ENCODE results near the gene LAMB1. TPM values are rescaled to one million over a fixed set of nuclear protein-coding genes. Genes with fewer than 3 reads are reported as not detected.

The LAMB1 gene
- polyA plus RNA-seq, 1 donor from 2014 or later, result 7.6 TPM

DNA sequence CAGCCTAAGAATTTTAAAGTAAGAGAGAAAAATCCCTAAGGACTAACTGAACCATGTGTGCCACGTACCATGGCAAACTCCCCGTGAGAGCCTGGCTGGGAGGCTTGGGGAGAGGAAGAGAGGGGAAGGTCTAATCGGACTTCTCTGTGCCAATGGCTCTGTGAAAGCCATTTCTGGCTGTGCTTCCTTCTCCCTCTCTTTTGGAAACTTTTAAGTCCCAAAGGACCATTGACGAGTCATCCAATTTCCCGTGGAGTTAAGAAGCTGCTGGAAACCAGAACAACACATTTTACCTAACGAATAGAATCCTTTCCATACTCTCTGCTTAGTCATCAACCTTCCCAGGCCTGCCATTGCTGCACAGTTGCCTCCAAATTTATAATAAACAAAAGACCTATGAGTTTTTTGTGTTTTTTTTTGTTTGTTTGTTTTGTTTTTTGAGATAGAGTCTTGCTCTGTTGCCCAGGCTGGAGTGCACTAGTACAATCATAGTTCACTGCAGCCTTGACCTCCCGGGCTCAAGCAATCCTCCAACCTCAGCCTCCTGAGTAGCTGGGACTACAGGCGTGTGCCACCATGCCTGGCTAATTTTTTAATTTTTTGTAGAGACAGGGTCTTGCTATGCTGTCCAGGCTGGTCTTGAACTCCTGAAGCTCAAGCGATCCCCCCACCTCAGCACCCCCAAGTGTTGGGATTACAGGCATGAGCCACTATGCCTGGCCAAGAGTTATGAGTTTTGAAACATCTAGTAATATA is 13.2 kb downstream of the LAMB1 start:
- Histone ChIP-seq H3K79me2 (replicated peaks; ENCODE audit: insufficient read depth, low read length) (no peaks in the 10 kb centered on the region), H3K4me3 (ENCODE audit: low read length) (peak overlapping the region; percentile 24), H3K9ac (ENCODE audit: low read length) (no peak overlapping the region), H3K27ac (ENCODE audit: low read length) (peak overlapping the region; percentile 62), H3K9me3 (ENCODE audit: low read length) (no peaks in the 10 kb centered on the region), H3K4me2 (ENCODE audit: low read length) (no peak overlapping the region), H3F3A (ENCODE audit: insufficient read depth, low read length, poor library complexity, severe bottlenecking) (no peaks in the 10 kb centered on the region), H3K36me3 (ENCODE audit: insufficient read depth, low read length) (no peaks in the 10 kb centered on the region), H4K20me1 (ENCODE audit: insufficient read depth) (no peaks in the 10 kb centered on the region), H3K27me3 (ENCODE audit: insufficient read depth, low read depth, low read length) (no peaks in the 10 kb centered on the region), H2AFZ (ENCODE audit: low read depth, low read length) (no peak overlapping the region), H3K9me2 (ENCODE audit: insufficient read depth, low read length) (no peaks in the 10 kb centered on the region)
- TF ChIP-seq MXI1 (conservative IDR thresholded peaks at IDR 0.05; ENCODE audit: poor library complexity, severe bottlenecking), result peak; percentile 30
- TF ChIP-seq RAD21 (conservative IDR thresholded peaks at IDR 0.05), result no peak

DNA sequence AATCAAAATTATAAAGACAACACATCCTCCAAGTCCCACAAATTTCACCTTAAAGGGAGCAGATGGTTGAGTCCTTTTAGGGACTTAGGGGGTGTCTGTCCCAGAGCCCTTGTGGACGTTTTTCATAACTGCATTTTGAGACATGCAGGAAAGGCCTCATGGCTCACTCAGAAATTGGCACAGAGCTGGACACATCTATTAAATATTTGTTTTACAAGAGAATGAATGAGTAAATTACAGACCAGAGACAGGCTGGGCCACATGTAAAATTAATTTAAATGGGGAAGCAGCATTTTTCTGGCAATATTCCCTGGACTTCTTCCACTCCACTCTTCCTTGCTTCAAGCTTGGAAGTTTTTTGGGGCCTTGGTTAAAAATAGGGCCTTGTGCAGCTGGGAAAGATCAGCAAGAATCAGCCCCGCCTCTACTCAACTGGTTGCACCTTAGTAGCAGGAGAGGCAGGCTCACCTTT is 20.0 kb downstream of the LAMB1 start:
- TF ChIP-seq MXI1 (conservative IDR thresholded peaks at IDR 0.05; ENCODE audit: poor library complexity, severe bottlenecking), result no peak
- TF ChIP-seq, protein P1, sequence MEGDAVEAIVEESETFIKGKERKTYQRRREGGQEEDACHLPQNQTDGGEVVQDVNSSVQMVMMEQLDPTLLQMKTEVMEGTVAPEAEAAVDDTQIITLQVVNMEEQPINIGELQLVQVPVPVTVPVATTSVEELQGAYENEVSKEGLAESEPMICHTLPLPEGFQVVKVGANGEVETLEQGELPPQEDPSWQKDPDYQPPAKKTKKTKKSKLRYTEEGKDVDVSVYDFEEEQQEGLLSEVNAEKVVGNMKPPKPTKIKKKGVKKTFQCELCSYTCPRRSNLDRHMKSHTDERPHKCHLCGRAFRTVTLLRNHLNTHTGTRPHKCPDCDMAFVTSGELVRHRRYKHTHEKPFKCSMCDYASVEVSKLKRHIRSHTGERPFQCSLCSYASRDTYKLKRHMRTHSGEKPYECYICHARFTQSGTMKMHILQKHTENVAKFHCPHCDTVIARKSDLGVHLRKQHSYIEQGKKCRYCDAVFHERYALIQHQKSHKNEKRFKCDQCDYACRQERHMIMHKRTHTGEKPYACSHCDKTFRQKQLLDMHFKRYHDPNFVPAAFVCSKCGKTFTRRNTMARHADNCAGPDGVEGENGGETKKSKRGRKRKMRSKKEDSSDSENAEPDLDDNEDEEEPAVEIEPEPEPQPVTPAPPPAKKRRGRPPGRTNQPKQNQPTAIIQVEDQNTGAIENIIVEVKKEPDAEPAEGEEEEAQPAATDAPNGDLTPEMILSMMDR (IDR thresholded peaks at IDR 0.05; ENCODE audit: poor library complexity, severe bottlenecking), result no peak
- Histone ChIP-seq H3K9me3 (ENCODE audit: low read length) (no peaks in the 10 kb centered on the region), H3K27ac (ENCODE audit: low read length) (no peak overlapping the region), H4K20me1 (ENCODE audit: insufficient read depth) (no peaks in the 10 kb centered on the region), H3K4me3 (ENCODE audit: low read length) (no peak overlapping the region), H3F3A (ENCODE audit: insufficient read depth, low read length, poor library complexity, severe bottlenecking) (no peaks in the 10 kb centered on the region), H3K27me3 (ENCODE audit: insufficient read depth, low read depth, low read length) (no peaks in the 10 kb centered on the region), H3K79me2 (replicated peaks; ENCODE audit: insufficient read depth, low read length) (no peaks in the 10 kb centered on the region), H3K36me3 (ENCODE audit: insufficient read depth, low read length) (no peaks in the 10 kb centered on the region), H3K9me2 (ENCODE audit: insufficient read depth, low read length) (no peaks in the 10 kb centered on the region), H2AFZ (ENCODE audit: low read depth, low read length) (no peak overlapping the region), H3K4me2 (ENCODE audit: low read length) (no peak overlapping the region), H3K9ac (ENCODE audit: low read length) (no peak overlapping the region)

DNA sequence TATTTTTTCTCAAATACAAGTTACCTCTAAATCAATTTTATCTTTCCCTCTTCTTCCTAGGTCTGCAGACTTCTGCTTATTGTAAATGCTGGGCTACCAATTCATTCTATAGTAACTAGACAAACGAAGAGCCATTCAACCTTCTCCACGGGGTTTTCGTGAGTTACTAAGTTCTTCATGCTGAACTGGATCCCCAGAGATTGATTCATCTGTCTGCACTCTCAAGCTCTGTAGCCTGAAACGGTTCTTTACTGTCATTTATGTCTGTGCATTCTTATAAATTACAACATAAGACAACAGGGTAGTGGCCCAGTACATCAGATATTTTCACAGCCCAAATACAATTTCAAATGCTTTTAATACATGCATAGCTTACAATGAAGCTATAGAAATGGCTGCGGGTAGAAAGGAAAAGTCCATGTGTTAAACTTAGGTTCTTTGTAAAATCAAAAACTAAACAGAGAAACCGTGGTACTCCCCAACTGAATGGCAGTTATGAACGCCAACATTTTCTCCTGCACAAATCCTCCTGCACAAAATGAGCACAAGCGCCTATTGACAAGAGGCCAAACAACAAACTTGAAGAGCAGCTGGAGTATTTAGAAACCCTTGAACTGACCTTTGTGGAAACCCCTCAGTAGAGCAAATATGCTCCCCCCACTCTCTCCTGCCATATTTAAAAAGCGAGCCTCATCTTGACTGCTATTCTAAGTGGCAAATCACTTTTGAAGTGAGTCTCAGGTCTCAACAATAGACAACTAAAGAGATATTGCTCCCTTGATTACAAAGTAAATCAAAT is 20.7 kb downstream of the LAMB1 start:
- H4K20me1 ChIP-seq (ENCODE audit: insufficient read depth), result no peaks in the 10 kb centered on the region
- no peaks in the 10 kb centered on the region for H3K36me3 ChIP-seq (ENCODE audit: insufficient read depth, low read length)
- no peaks in the 10 kb centered on the region for H3K9me3 ChIP-seq (ENCODE audit: low read length)
- peak overlapping the region; percentile 12 for H3K4me3 ChIP-seq (ENCODE audit: low read length)
- no peak overlapping the region for H3K27ac ChIP-seq (ENCODE audit: low read length)
- no peaks in the 10 kb centered on the region for H3K9me2 ChIP-seq (ENCODE audit: insufficient read depth, low read length)
- no peak overlapping the region for H3K4me2 ChIP-seq (ENCODE audit: low read length)
- H3K9ac ChIP-seq (ENCODE audit: low read length), result no peak overlapping the region
- H3F3A ChIP-seq (ENCODE audit: insufficient read depth, low read length, poor library complexity, severe bottlenecking), result no peaks in the 10 kb centered on the region
- TF ChIP-seq, protein P1 (IDR thresholded peaks at IDR 0.05; ENCODE audit: poor library complexity, severe bottlenecking), result no peak
- TF ChIP-seq EZH2 (IDR thresholded peaks at IDR 0.05; ENCODE audit: borderline replicate concordance, insufficient read depth, low read length, poor library complexity, severe bottlenecking) (no peak), TAF1 (IDR thresholded peaks at IDR 0.05; ENCODE audit: low read depth) (no peak), POLR2AphosphoS5 (IDR thresholded peaks at IDR 0.05) (no peak), SMC3 (conservative IDR thresholded peaks at IDR 0.05; ENCODE audit: poor library complexity) (no peak), EP300 (conservative IDR thresholded peaks at IDR 0.05; ENCODE audit: poor library complexity, severe bottlenecking) (no peak), MXI1 (conservative IDR thresholded peaks at IDR 0.05; ENCODE audit: poor library complexity, severe bottlenecking) (no peak), RAD21 (conservative IDR thresholded peaks at IDR 0.05) (no peak)
- TF ChIP-seq, protein P2, sequence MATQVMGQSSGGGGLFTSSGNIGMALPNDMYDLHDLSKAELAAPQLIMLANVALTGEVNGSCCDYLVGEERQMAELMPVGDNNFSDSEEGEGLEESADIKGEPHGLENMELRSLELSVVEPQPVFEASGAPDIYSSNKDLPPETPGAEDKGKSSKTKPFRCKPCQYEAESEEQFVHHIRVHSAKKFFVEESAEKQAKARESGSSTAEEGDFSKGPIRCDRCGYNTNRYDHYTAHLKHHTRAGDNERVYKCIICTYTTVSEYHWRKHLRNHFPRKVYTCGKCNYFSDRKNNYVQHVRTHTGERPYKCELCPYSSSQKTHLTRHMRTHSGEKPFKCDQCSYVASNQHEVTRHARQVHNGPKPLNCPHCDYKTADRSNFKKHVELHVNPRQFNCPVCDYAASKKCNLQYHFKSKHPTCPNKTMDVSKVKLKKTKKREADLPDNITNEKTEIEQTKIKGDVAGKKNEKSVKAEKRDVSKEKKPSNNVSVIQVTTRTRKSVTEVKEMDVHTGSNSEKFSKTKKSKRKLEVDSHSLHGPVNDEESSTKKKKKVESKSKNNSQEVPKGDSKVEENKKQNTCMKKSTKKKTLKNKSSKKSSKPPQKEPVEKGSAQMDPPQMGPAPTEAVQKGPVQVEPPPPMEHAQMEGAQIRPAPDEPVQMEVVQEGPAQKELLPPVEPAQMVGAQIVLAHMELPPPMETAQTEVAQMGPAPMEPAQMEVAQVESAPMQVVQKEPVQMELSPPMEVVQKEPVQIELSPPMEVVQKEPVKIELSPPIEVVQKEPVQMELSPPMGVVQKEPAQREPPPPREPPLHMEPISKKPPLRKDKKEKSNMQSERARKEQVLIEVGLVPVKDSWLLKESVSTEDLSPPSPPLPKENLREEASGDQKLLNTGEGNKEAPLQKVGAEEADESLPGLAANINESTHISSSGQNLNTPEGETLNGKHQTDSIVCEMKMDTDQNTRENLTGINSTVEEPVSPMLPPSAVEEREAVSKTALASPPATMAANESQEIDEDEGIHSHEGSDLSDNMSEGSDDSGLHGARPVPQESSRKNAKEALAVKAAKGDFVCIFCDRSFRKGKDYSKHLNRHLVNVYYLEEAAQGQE (IDR thresholded peaks at IDR 0.05; ENCODE audit: borderline replicate concordance), result no peak
- no peak overlapping the region for H2AFZ ChIP-seq (ENCODE audit: low read depth, low read length)
- H3K79me2 ChIP-seq (replicated peaks; ENCODE audit: insufficient read depth, low read length), result no peaks in the 10 kb centered on the region
- H3K27me3 ChIP-seq (ENCODE audit: insufficient read depth, low read depth, low read length), result no peaks in the 10 kb centered on the region

All from neural cell (in vitro differentiated cells).